ENCODE results near the gene HNRNPC.

DNA sequence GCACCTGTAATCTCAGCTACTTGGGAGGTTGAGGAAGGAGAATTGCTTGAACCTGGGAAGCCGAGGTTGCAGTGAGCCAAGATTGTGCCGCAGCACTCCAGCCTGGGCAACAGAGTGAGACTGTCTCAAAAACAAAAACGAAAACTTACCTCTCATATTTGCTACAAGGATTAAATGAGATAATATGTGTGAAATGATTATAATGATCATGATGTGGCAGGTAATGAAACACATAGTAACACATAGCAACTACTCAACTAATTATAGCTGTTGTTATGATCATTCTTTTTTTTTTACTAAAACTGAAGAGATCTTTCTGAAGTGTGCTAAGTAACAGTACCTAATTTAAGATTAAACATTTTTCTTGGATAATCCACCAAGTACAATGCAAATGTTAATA, 40.7 kb upstream of the HNRNPC start:
- TF ChIP-seq, protein P1, sequence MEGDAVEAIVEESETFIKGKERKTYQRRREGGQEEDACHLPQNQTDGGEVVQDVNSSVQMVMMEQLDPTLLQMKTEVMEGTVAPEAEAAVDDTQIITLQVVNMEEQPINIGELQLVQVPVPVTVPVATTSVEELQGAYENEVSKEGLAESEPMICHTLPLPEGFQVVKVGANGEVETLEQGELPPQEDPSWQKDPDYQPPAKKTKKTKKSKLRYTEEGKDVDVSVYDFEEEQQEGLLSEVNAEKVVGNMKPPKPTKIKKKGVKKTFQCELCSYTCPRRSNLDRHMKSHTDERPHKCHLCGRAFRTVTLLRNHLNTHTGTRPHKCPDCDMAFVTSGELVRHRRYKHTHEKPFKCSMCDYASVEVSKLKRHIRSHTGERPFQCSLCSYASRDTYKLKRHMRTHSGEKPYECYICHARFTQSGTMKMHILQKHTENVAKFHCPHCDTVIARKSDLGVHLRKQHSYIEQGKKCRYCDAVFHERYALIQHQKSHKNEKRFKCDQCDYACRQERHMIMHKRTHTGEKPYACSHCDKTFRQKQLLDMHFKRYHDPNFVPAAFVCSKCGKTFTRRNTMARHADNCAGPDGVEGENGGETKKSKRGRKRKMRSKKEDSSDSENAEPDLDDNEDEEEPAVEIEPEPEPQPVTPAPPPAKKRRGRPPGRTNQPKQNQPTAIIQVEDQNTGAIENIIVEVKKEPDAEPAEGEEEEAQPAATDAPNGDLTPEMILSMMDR (IDR thresholded peaks at IDR 0.05), result no peak
- TF ChIP-seq ZFX (IDR thresholded peaks at IDR 0.05; ENCODE audit: borderline replicate concordance), result no peak

All from 22Rv1 (cell line).